NCI-H460 (cell line): Measurements from ENCODE around the gene PHTF1. TPM values are rescaled to one million over a fixed set of nuclear protein-coding genes. Genes with fewer than 3 reads are reported as not detected.

Experiments used
- DNase-seq: peaks from one replicate; pipeline ENCODE4 v3.0.0-alpha.2; 2016; ENCODE audit warnings: low read depth; ENCODE audit errors: extremely low read depth
- polyA plus RNA-seq: library from polyadenylated mRNA; depleted of rRNA; stranded (reverse); fragments of >200 nt; gene quantifications from 2 replicates; pipeline ENCODE4 v1.2.3, GENCODE V29; 2014; cell fraction: nucleus; rRNA removed
- total RNA-seq: library from RNA; depleted of rRNA; stranded (reverse); fragments of >200 nt; shearing (Covaris generic); gene quantifications from 2 replicates; pipeline ENCODE4 v1.2.3, GENCODE V29; 2014; rRNA removed

PHTF1 gene
- 9.6 and 11.5 TPM in 2 replicates for total RNA-seq
- 10.5 and 19.1 TPM in 2 replicates for polyA plus RNA-seq

DNA sequence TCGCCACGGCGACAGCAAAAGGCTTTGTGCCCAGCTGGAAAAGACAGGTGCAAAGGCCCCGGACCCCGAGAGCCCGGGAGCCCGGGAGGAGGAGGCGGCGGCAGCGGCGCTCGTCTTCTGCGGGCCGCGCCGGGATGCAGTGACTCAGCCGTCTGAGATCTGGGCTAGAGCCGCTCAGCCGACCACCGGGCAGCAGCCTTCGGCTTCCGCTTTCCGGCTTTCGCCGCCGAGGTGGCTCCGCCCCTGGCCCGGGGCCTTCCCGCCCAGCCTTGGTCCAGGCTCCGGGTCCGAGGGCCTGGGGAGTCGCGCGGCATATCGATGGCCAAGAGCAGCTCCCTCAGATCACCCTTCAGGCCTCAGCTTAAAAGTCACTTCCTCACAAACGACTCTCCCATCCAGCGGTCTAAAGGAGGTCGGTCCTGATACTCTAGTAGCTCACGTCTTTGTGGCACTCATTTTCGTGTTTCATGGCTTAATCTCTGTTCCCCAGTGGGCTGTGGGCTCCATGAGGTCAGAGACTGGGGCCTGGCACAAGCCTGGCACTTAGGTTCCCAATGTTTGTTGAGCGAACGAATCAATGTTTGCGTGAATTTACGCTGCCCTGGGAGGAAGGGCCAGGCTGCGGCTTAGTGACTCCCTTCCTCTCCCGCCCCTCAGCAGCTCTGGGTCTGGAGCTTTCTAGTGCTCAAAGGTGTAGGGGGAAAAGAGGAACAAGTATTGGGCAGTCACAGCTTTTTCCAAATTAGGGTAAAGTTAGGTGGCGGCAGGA, at the start of gene PHTF1:
Gene PHTF1, minus strand, starts transcription at position 154 of the 769 bp plus-strand sequence. CDS start 783 bp downstream, outside the sequence.
- peak; percentile 24 for DNase-seq

DNA sequence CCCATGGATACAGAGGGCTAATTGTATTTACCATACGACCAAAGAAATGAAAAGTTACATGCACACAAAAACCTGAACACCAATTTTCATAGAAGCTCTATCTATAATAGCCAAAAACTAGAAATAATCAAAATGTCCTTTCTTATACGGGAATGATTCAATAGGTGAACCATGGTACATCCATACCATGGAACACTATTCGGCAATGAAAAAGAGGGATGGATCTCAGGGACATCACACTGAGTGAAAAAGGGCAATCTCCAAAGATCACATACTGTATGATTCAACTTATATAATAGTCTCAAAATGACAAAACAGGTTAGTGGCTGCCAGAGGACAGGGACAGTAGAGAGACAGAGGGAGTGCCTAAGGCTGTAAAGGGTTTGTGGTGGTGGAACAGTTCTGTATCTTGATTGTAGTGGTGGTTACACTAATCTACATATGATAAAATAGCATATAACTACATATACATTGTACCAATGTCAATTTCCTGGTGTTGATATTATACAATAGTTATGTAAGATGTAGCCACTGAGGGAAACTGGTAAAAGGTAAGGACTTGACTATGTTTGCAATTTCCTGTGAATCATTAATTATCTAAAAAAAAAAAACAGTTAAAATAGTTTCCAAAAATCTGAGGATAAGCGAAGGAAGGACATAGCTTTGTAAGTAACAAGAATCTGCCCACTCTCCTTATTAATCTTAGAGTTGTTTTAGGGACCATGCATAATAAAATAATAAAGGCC, 49.3 kb upstream of the PHTF1 start:
- no peak for DNase-seq

GRCh38 chr1:113805639-113806038, 46.4 kb upstream of the PHTF1 start:
- no peak for DNase-seq

- DNase-seq = no peak
These were observed 45.9 kb upstream of the PHTF1 start for GRCh38 chr1:113805256-113805531.

DNA sequence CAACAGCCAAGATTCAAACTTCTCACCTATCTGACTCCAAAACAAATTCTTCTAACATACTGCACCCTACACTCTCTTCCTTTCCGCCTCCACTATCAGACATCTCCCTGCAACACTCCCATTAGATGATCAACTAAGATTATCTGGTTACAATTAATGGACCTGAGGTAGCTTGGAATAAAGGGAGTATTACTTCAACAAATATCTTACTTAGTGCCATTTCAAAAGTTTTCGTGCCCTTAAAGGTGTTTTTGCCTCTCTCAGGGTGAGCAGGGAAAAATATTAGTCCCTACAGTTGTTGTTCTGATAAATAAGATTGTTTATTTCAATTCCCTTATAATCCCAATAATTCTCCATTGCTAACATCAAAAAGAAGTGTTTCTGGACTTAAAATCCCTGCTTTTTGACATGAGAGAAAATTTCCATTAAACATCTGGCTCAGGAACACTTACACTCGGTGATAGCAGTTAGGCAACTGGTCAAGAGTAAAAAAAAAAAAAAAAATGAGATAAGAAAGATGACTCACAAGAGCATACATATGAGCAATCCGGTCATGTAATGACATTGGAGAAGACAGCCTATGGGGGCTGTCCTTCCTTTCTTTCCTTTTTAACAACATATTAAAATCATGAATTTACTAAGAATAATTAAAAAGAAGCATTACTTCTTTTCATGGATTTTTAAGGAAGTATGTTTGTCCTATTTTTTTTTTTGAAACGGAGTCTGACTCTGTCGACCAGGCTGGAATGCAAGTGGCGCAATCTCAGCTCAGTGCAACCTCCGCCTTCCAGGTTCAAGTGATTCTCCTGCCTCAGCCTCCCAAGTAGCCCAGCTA, 45.4 kb upstream of the PHTF1 start:
- peak; percentile 46 for DNase-seq

DNA sequence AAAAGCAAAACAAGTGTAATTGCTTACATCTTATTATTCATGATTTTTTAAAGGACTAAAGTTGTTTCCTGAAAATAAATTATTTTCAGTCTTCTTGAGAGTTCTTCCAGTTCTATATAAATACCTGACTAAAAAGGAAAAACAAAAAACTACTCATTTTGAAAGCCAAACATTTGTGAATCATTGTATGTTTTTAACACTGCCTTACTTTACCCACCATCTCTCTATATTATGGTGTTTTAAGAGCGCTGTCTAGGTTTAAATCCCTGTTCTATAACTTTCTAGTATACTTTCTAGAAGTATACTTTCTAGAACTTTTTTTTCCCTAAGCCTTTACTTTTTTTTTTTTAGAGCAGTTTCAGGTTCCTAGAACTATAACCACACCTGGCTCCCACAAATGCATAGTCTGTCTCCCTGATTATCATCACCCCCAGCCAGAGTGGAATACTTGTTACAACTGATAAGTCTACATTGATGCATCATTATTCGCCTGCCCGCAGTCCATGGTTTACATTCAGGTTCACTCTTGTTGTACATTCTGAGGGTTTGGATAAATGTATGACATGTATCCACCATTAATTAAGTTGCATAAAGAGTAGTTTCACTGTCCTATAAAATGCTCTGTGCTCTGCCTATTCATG, 43.2 kb upstream of the PHTF1 start:
- no peak for DNase-seq

DNA sequence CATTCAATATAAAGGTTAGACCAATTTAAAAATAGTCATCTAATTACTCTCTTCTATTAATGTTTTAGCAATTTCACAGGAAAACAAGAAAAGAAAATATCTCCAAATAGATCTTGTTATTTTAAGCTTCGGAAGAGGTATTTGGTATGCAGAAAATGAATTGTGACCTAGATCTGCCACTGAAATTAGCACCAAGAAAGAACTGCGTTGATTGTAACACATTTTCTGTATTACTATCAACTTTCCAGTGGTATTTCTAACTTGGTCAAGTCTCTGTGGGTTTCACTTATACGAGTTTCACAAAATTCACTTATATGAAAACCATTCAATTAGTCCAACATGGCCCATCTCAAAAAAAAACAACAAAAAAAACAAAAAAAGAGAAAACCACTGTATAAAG, 41.2 kb upstream of the PHTF1 start:
- DNase-seq = no peak

GRCh38 chr1:113797472-113797871, 38.2 kb upstream of the PHTF1 start:
- no peak for DNase-seq

DNA sequence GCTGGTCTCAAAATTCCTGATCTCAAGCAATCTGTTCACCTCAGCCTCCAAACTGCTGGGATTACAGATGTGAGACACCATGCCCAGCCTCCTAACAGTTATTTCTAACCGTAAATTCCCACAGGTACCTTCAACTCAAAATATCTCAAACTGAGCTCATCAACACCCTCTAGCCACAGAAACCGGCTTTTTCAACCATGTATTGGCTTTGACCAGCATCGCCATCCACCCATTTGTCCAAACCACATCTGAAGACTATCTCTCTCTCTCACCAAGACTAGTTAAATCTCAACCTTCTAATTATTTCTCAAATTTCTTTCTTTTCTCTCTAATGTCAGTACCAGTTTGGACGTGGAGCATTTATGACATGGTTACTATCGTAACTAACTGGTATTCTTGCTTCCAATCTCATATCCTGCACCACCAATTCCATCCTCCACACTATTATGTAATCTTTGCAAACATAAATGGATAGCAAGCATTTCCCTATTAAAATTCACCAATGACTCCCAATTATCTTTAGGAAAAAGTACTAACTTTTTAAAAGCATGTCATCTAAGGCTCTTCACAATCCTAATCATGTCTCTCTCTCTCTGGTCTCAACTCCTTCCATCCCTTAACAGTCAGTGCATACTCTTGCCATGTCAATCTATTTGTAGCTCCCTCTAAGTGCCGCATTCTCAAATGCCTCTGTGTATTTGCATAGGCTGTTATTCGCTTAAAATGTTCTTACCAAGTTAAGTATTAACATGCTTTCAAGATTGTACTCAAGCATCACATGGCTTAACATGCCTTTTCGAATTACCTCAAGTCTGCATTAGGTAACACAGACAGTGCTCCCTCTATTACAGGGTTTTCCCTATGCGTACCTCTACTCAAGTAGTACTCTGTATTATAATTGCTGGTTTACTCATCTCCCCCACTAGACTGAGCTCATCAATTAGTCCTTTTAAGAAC, 34.9 kb upstream of the PHTF1 start:
- no peak for DNase-seq

- no peak for DNase-seq
These were observed 33.7 kb upstream of the PHTF1 start for GRCh38 chr1:113792986-113793385.

- no peak for DNase-seq
These were observed 33.2 kb upstream of the PHTF1 start for GRCh38 chr1:113792471-113792870.

DNA sequence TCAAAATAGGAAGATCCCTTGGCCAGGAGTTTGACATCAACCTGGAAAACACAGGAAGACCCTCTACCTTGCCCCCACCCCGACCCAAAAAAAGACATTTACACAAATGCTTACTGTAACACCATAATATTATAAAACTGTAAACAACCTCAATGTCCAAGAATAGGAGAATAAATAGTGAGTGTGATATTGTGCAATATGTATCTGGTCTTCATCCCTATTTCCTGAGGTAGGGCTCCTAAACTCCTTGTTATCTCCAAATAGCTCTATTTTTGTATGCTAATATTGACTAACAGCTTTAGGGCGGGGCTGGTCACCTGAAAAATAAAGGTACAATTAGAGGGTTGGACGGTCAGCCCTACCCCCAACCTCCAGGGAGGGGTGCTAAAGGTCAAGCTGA, 29.5 kb upstream of the PHTF1 start:
- no peak for DNase-seq

DNA sequence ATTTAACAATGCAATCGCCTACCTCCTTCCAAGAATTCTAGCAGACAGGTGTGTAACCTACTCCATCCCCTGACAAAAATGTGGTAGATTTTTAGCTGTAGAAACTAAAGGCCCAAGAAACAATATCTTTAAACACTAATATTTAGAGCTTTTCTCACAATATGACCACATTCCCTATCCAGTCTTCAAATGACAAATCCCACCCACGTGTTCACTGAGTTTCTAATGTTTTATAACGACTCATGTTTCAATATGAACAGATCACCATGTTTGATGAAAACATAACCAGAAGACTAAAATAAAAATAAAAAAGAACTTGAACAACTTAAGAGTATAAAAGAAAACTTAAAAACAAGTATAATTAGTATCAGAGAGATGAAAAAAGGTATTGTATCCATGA, 28.4 kb upstream of the PHTF1 start:
- DNase-seq = no peak

GRCh38 chr1:113786069-113786468, 26.8 kb upstream of the PHTF1 start:
- no peak for DNase-seq

GRCh38 chr1:113784104-113784779, 25.0 kb upstream of the PHTF1 start:
- no peak for DNase-seq

GRCh38 chr1:113783254-113784103, 24.2 kb upstream of the PHTF1 start:
- no peak for DNase-seq

DNA sequence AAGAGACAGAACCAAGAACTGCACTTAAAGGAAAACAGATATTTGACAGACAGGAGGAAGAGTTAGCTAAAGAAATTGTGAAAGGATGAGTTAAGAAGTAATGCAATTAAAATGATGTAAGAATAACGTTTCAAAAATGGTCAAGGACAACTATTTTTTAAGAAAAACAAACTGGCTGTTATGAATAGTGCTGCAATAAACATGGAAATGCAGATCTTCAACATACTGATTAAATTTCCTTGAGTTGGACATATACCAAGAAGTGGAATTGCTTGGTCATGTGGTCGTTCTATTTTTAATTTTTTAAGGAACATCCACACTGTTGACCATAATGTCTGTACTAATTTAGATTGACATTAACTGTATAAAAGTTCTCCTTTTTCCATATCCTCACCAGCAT, 23.1 kb upstream of the PHTF1 start:
- no peak for DNase-seq
